Thyroid gland (tissue), 4 donors: ENCODE data around the gene CHCHD6.

ENCODE experiments used
- POLR2A ChIP-seq, 2 donors: fragments of 450-650 bp; IDR thresholded peaks; one replicate each; pipeline ENCODE4 v1.6.1; 2017; ENCODE audit warnings: antibody characterized with exemption in 2 of 2, mild to moderate bottlenecking in 2 of 2, moderate library complexity in 1 of 2
- TF ChIP-seq, protein P1 (sequence below), 6 experiments: fragments of 200-600 bp in 3 of 6; fragments of 450-650 bp in 3 of 6; sonication (generic) in 3 of 6; IDR thresholded peaks; one replicate each; pipeline ENCODE4 v1.5.1; 2016 to 2019; ENCODE audit warnings: antibody characterized with exemption in 6 of 6, mild to moderate bottlenecking in 2 of 6, inconsistent platforms in 1 of 6, moderate library complexity in 1 of 6

DNA sequence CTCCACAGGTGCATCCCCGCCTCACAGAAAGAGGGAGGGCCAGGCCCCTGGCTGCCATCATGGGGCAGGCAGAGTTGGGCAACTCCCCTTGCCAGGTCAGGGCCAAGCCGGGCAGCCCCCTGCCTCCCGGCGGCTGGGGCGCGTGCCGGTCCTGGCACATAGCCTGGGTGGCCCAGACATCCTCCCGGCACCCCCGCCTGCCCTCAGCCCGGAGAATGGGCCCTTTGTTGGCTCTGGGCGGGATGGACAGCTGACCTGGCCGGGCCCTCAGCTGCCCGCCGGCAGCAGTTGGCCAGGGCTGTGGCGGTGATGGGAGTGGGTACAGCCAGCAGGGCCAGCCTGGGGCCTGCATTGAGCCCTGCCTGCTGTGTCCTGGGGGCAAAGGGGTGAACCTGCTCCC is 295.3 kb downstream of the CHCHD6 start:
- TF ChIP-seq POLR2A (IDR thresholded peaks at IDR 0.05): no peak
- TF ChIP-seq, protein P1, sequence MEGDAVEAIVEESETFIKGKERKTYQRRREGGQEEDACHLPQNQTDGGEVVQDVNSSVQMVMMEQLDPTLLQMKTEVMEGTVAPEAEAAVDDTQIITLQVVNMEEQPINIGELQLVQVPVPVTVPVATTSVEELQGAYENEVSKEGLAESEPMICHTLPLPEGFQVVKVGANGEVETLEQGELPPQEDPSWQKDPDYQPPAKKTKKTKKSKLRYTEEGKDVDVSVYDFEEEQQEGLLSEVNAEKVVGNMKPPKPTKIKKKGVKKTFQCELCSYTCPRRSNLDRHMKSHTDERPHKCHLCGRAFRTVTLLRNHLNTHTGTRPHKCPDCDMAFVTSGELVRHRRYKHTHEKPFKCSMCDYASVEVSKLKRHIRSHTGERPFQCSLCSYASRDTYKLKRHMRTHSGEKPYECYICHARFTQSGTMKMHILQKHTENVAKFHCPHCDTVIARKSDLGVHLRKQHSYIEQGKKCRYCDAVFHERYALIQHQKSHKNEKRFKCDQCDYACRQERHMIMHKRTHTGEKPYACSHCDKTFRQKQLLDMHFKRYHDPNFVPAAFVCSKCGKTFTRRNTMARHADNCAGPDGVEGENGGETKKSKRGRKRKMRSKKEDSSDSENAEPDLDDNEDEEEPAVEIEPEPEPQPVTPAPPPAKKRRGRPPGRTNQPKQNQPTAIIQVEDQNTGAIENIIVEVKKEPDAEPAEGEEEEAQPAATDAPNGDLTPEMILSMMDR (IDR thresholded peaks at IDR 0.05): no peak
